Epithelial cell of alveolus of lung (primary cell): ENCODE results near the gene DDX42. TPM values are rescaled to one million over a fixed set of nuclear protein-coding genes. Genes with fewer than 3 reads are reported as not detected.

Experiments
- total RNA-seq: library from RNA; depleted of rRNA; stranded (reverse); fragments of >200 nt; gene quantifications from 2 replicates; pipeline ENCODE4 v1.2.1, GENCODE V29; 2015

Gene DDX42, protein sequence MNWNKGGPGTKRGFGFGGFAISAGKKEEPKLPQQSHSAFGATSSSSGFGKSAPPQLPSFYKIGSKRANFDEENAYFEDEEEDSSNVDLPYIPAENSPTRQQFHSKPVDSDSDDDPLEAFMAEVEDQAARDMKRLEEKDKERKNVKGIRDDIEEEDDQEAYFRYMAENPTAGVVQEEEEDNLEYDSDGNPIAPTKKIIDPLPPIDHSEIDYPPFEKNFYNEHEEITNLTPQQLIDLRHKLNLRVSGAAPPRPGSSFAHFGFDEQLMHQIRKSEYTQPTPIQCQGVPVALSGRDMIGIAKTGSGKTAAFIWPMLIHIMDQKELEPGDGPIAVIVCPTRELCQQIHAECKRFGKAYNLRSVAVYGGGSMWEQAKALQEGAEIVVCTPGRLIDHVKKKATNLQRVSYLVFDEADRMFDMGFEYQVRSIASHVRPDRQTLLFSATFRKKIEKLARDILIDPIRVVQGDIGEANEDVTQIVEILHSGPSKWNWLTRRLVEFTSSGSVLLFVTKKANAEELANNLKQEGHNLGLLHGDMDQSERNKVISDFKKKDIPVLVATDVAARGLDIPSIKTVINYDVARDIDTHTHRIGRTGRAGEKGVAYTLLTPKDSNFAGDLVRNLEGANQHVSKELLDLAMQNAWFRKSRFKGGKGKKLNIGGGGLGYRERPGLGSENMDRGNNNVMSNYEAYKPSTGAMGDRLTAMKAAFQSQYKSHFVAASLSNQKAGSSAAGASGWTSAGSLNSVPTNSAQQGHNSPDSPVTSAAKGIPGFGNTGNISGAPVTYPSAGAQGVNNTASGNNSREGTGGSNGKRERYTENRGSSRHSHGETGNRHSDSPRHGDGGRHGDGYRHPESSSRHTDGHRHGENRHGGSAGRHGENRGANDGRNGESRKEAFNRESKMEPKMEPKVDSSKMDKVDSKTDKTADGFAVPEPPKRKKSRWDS
- total RNA-seq: 29.7 and 54.5 TPM in 2 replicates

GRCh38 chr17:63774141-63774968 lies at the start of gene DDX42:
Gene DDX42 (plus strand): TSS chr17:63774170. CDS start chr17:63787050, 12,880 bp downstream.

DNA sequence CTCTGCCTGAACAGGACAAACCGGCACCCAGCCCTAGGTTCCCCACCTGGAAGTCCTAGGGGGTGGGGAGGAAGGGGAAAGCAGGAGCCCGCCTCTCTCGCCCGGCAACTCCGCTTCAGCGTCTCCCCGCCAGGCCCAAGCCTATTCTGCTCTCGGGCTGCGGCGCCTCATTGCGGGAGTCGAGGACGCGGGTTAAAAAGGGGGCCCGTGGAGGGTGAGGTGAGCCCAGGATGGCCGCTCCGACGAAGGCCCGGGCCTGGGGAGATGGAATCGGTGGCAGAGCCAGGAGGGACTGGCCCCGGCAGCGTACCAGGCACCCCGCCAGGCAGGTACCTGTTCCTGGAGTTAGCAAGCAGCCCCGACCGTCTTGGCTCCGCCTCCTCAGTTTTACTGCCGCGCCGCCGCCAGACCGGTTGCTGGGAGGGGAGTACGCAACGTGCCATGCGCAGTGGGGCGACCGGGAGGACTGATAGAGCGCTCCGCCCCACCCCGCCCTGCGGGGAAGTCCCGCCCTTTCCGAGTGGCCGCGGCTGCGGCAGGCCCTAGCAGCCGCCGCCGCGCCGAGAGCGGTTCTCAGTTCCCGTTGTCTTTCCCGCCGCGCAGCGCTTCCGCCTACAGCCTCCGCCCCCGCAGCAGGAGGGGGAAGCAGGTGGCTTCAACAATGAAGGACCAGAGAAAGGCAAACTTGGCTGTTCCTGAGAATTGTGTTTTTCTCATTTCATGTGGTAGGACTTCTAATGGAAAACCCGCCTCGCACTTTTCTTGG lies 32.4 kb upstream of the DDX42 start, which contains the start of gene STRADA:
Gene STRADA (minus strand): TSS at position 392 of the 766 bp plus-strand sequence. CDS start 13,430 bp downstream, outside the sequence.

GRCh38 chr17:63773272-63774140 lies 464 bp upstream of the DDX42 start, which contains the start of gene CCDC47:
Gene CCDC47 (minus strand): TSS chr17:63773597. CDS start chr17:63766175, 7,422 bp downstream.

DNA sequence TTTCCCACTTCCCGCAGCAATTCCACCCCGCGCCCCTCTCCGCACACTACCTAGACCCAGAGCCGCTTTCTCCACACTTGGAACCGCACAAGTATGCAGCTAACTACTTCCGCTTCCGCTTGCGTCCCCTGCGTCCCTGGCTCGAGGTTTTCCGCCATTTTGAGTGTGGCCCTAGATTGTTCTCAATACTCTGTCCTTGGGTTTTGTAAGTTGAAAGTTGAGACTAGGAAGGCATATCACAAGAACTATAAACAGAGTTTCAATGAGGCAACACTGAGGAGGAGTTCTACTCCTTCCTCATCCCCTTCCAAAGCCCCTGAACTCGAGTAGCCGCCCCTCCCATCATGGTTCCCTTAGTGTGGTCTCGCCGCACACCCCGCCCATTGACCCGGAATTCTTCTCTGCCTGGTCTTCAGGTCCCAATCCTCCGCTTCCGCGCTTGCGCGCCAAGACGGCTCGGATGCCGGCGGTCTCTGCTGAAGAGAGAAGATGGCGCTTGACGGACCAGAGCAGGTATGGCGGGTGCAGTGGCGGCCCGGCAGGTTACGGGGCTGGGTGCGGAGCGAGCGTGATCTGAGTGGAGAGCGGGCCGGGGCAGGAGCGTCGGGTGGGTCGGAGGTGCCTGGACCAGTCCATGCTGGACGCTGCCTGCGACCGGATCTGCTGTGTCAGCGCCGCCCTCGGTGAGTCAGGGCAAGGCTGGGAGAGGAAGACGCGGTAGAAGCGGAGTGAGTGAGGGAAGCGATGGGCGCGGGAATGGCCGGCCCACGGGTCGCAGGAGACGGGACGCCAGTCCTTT lies 53.2 kb downstream of the DDX42 start, which contains the start of the genes FTSJ3 and PSMC5:
Gene FTSJ3 (minus strand): TSS at position 662 of the 799 bp plus-strand sequence. CDS start 761 bp downstream, outside the sequence.
Gene PSMC5 (plus strand): TSS at position 430 of the 799 bp plus-strand sequence. CDS start 60 bp downstream, at position 490.

GRCh38 chr17:63842540-63843386 lies 68.8 kb downstream of the DDX42 start, which contains the start of gene SMARCD2:
Gene SMARCD2 (minus strand): TSS chr17:63842685. CDS start chr17:63842674, 11 bp downstream.

Other genes starting within 250 kb of the DDX42 start
- gene DCAF7, start 223.7 kb upstream of the DDX42 start, total RNA-seq: 34.0 and 48.1 TPM in 2 replicates
- 18.4 and 33.9 TPM in 2 replicates for gene TACO1, start 173.3 kb upstream of the DDX42 start, total RNA-seq
- 16.4 and 17.1 TPM in 2 replicates for gene MAP3K3, start 151.8 kb upstream of the DDX42 start, total RNA-seq
- 39.3 and 61.0 TPM in 2 replicates for gene LIMD2, start 74.0 kb upstream of the DDX42 start, total RNA-seq
- gene STRADA, start 32.4 kb upstream of the DDX42 start, total RNA-seq: 18.2 and 28.7 TPM in 2 replicates
- gene CCDC47, start 573 bp upstream of the DDX42 start, total RNA-seq: 32.7 and 46.8 TPM in 2 replicates
- 52.6 and 65.1 TPM in 2 replicates for gene PSMC5, start 53.3 kb downstream of the DDX42 start, total RNA-seq
- gene FTSJ3, start 53.5 kb downstream of the DDX42 start, total RNA-seq: 44.9 and 70.6 TPM in 2 replicates
- gene SMARCD2, start 68.5 kb downstream of the DDX42 start, total RNA-seq: 91.0 and 180 TPM in 2 replicates
- gene CSH2, start 99.5 kb downstream of the DDX42 start, total RNA-seq: not detected in 2 replicates
- gene GH2, start 107.8 kb downstream of the DDX42 start, total RNA-seq: not detected in 2 replicates
- not detected in 2 replicates for gene CSH1, start 122.4 kb downstream of the DDX42 start, total RNA-seq
- not detected in 2 replicates for gene CSHL1, start 137.1 kb downstream of the DDX42 start, total RNA-seq
- gene GH1, start 144.7 kb downstream of the DDX42 start, total RNA-seq: not detected in 2 replicates
- not detected in 2 replicates for gene CD79B, start 158.2 kb downstream of the DDX42 start, total RNA-seq
- 0.08 TPM in 1 of 2 replicates, not detected in the other for gene SCN4A, start 198.7 kb downstream of the DDX42 start, total RNA-seq
- 0.08 and 0.52 TPM in 2 replicates for gene PRR29, start 224.2 kb downstream of the DDX42 start, total RNA-seq
- 7.4 and 11.9 TPM in 2 replicates for gene ICAM2, start 246.5 kb downstream of the DDX42 start, total RNA-seq